GM21723 (cell line): ENCODE results near the gene SDR39U1.

Experiments
- ATAC-seq: cut with Tn5 transposase; IDR thresholded peaks from one replicate; pipeline ENCODE4 v1.9.1; 2021; ENCODE audit warnings: mild to moderate bottlenecking, moderate library complexity; ENCODE audit not compliant: unreplicated experiment

Gene SDR39U1

DNA sequence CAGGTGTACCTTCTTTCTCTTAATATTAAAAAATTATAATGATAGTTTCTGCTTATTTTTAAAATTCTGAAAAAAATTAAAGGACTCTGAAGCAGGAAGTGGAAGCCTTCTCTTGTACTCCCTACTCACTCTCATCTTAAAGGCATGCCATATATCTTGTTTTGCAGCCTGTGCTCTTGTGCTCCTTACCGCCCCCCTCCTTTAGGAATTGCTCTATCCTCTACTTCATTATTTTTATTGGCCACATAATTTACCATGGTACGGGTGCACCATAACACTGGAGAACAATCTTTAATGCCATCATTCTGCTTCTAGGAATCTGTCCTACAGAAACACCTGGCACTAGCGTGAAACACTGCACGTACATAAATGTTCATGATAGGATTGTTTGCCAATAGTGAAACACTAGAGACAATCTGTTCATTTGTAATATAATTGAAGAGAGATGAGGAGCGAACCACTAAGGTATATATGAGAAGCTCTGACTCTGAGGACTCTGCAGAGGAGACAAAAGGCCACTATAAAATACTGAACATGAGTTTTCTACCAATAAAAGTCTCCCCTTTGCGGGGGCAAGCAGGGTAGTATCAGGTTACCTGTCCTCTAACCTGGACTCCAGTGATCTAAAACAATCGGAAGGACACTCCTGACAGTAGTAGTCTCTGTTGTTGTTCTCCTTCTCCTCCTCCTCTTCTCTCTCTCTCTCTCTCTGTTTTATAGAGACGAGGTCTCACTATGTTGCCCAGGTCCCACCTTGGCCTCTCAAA is 50.1 kb downstream of the SDR39U1 start:
- ATAC-seq = no peak

DNA sequence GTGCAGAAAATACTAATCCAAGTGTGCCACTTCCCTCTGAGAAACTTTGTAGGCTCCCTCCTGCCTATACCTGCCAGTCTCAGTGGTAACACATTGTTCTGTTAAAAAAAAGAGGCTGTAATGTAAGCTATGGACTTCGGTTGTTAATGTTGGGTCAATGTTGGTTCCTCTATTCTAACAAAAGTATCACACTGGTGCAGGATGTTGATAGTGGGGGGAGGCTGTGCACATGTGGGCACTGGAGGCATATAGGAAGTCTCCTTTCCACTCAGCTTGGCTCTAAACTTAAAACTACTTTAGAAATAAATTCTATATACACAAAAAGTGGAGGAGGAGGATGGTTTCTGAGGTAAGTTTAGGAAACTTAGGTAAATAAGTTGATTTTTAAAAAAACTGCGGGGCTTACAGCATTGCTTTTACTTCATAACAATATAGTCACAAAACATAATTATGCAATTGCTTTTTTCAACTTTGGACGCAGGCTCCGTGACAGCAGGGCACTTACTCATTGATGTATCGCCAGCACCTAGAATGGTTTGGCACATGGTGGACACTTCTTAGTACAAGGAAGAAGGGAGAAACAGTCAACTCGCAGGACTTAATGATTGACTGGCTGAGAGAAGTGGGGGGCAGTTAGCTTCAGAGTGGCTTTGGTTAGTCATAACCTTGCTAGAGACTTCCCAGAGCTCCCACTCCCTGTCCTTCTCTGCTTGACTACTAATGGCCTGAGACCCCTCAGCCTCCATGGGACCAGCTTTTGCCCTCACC is 51.7 kb downstream of the SDR39U1 start:
- no peak for ATAC-seq
